BE2C (cell line): ENCODE results near the gene H2BK1.

Experiments
- DNase-seq: peaks from one replicate; pipeline ENCODE4 v3.0.0-alpha.2; 2020
- H3K27me3 ChIP-seq: fragments of 250-450 bp; sonication (Bioruptor Pico); 2 replicates; pipeline ENCODE4 v1.5.1; 2020; ENCODE audit warnings: mild to moderate bottlenecking
- H3K36me3 ChIP-seq: fragments of 250-450 bp; sonication (Bioruptor Pico); 2 replicates; pipeline ENCODE4 v1.5.1; 2020; ENCODE audit warnings: mild to moderate bottlenecking
- H3K4me1 ChIP-seq: fragments of 250-450 bp; sonication (Bioruptor Pico); 2 replicates; pipeline ENCODE4 v1.5.1; 2020
- H3K4me3 ChIP-seq: 2 replicates; pipeline ENCODE4 v1.5.1; 2011; ENCODE audit warnings: low read depth, low read length
- H3K9me3 ChIP-seq: fragments of 250-450 bp; sonication (Bioruptor Pico); 2 replicates; pipeline ENCODE4 v1.5.1; 2020
- TF ChIP-seq, protein P1 (sequence below): IDR thresholded peaks from 2 replicates; pipeline ENCODE4 v1.5.1; 2012; ENCODE audit warnings: mild to moderate bottlenecking, low read depth, low read length

H2BK1 gene

DNA sequence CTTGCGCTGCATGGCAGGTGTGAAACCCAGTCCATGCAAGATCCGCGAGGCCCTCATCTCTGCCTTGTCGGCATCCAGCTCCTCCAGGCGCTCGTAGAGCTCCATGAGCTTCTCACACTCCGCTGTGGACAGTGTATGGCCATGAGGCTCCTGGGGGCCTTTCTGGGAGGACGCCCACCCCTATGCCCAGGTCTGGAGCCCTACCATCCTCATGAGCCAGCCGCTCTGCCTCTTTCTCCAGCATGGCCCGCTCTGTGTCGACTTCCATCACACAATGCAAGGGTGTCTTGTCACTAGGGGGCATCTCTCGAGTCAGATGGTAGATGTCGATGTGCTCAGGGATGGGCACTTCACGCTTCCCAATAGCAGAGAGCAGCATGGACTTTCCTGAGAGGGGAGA is 13.4 kb upstream of the H2BK1 start:
- DNase-seq, result no peak
- Histone ChIP-seq H3K36me3 (peaks cover 65% of the 10 kb centered on the region), H3K4me3 (no peak overlapping the region), H3K9me3 (no peaks in the 10 kb centered on the region), H3K27me3 (no peaks in the 10 kb centered on the region), H3K4me1 (no peaks in the 10 kb centered on the region; the same call in 1 of the 2 replicates)
- TF ChIP-seq, protein P1, sequence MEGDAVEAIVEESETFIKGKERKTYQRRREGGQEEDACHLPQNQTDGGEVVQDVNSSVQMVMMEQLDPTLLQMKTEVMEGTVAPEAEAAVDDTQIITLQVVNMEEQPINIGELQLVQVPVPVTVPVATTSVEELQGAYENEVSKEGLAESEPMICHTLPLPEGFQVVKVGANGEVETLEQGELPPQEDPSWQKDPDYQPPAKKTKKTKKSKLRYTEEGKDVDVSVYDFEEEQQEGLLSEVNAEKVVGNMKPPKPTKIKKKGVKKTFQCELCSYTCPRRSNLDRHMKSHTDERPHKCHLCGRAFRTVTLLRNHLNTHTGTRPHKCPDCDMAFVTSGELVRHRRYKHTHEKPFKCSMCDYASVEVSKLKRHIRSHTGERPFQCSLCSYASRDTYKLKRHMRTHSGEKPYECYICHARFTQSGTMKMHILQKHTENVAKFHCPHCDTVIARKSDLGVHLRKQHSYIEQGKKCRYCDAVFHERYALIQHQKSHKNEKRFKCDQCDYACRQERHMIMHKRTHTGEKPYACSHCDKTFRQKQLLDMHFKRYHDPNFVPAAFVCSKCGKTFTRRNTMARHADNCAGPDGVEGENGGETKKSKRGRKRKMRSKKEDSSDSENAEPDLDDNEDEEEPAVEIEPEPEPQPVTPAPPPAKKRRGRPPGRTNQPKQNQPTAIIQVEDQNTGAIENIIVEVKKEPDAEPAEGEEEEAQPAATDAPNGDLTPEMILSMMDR, result no peak

DNA sequence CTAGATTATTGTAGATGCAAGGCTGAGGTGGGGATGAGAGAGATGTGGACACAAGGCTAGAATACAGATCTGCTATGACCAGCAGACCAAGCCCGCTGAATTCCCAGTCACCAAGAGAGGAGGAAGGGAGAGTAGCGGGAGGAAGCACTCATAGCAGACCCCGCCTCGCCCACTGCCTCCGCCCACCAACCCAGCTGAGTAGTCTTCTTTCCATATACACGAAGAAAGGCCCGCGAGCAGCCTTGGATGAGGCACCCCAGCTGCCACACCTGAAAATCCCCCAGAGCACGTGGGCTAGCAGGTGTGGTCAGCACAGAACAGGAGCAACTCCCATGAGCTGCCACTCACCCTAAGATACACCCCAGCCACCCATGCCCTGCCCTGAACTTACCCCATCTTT is 7.9 kb upstream of the H2BK1 start:
- H3K36me3 ChIP-seq, result peaks cover 89% of the 10 kb centered on the region

GRCh38 chr7:151215396-151215795 is 5.1 kb upstream of the H2BK1 start:
- Histone ChIP-seq H3K4me3 (no peak overlapping the region), H3K27me3 (no peaks in the 10 kb centered on the region), H3K4me1 (no peaks in the 10 kb centered on the region), H3K36me3 (peaks cover 74% of the 10 kb centered on the region), H3K9me3 (no peaks in the 10 kb centered on the region)
- no peak for DNase-seq
- TF ChIP-seq, protein P1, result no peak

More for the DNA sequence above, 7.9 kb upstream of the H2BK1 start:
- TF ChIP-seq, protein P1, result no peak
- no peaks in the 10 kb centered on the region for H3K9me3 ChIP-seq
- DNase-seq, result no peak
- H3K27me3 ChIP-seq, result no peaks in the 10 kb centered on the region
- no peaks in the 10 kb centered on the region for H3K4me1 ChIP-seq
- no peak overlapping the region for H3K4me3 ChIP-seq

DNA sequence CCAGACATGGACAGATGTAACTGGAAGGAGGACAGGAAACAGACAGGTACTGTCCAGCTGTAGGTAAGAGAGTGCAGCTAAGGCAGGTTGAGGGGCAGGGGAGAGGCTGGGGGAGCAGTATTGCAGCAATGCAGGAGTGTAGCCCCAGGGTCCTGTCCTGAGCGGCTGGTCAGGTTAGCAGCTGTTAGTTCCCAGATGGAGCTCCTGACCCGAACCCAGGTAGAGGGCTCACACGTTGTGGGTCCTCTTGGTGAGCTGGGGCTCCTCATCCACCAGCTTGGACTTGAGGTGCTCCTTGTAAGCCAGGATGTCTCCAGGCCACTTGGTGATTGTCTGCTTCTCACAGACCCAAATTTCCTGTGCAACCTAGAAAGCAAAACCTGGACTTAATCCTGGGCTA is 3.5 kb upstream of the H2BK1 start:
- Histone ChIP-seq H3K9me3 (no peaks in the 10 kb centered on the region), H3K4me3 (no peak overlapping the region), H3K27me3 (no peaks in the 10 kb centered on the region), H3K4me1 (no peaks in the 10 kb centered on the region), H3K36me3 (peaks cover 61% of the 10 kb centered on the region)
- no peak for DNase-seq
- TF ChIP-seq, protein P1, result no peak

- Histone ChIP-seq H3K27me3 (no peaks in the 10 kb centered on the region), H3K4me3 (no peak overlapping the region), H3K36me3 (peaks cover 49% of the 10 kb centered on the region), H3K4me1 (no peaks in the 10 kb centered on the region), H3K9me3 (no peaks in the 10 kb centered on the region)
- no peak for DNase-seq
- TF ChIP-seq, protein P1, result no peak
These were observed 2.3 kb upstream of the H2BK1 start for GRCh38 chr7:151212626-151213025.

DNA sequence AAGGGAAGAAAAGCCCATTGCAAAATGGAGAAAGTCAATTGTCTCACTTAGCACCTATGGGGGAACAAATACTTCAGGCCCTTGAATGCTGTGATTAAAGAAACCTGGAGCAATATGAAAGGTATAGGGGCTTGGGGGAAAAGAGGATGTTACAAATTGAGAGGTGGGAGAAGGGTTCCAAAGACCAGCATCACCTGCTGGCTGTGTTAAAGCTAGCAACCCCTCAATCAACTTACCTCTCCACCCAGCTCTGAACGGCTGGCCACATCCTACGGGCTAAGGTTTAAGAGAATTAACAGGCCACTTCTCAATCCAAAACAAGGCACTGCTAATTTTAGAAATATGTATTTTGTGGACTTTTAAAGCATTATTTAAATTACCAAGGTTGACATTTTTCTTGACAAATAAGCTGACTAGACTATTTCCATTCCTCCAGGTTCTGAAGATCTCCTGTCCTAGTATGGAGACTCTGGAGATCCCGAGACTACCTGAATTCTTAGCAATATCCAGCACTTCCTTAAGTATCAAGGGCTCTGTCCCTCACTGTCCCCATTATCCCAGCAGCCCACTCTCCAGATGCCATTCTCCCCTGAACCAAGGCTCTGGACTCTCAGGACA is 976 bp upstream of the H2BK1 start:
- no peaks in the 10 kb centered on the region; the same call in 1 of the 2 replicates for H3K4me1 ChIP-seq
- H3K27me3 ChIP-seq, result peaks cover under 1% of the 10 kb centered on the region
- no peak overlapping the region for H3K4me3 ChIP-seq
- no peak for DNase-seq
- peaks cover 37% of the 10 kb centered on the region for H3K36me3 ChIP-seq
- TF ChIP-seq, protein P1, result no peak
- H3K9me3 ChIP-seq, result no peaks in the 10 kb centered on the region
